Measurements from ENCODE around the gene RCOR3.

RCOR3 gene

GRCh38 chr1:211229365-211229759 lies 29.8 kb upstream of the RCOR3 start:
- ATAC-seq = no peak
- TF ChIP-seq CSDC2 (CRISPR knock-in tag; IDR thresholded peaks at IDR 0.05) = no peak

GRCh38 chr1:211231873-211232272 lies 27.3 kb upstream of the RCOR3 start:
- no peak for TF ChIP-seq PPARA (CRISPR knock-in tag; IDR thresholded peaks at IDR 0.05; ENCODE audit: borderline replicate concordance)
- no peak for TF ChIP-seq ZNF565 (CRISPR knock-in tag; conservative IDR thresholded peaks at IDR 0.05; ENCODE audit: low read depth)
- TF ChIP-seq CSDC2 (CRISPR knock-in tag; IDR thresholded peaks at IDR 0.05) = no peak
- TF ChIP-seq ZFP3 (CRISPR knock-in tag; IDR thresholded peaks at IDR 0.05) = no peak
- TF ChIP-seq CSRNP3 (CRISPR knock-in tag; IDR thresholded peaks at IDR 0.05) = no peak
- no peak for TF ChIP-seq ZFP30 (CRISPR knock-in tag; IDR thresholded peaks at IDR 0.05)
- no peak for TF ChIP-seq ESRRG (CRISPR knock-in tag; IDR thresholded peaks at IDR 0.05)
- no peak for TF ChIP-seq CREB5 (CRISPR knock-in tag; IDR thresholded peaks at IDR 0.05; ENCODE audit: low read depth)
- no peak for TF ChIP-seq ISL1 (CRISPR knock-in tag; IDR thresholded peaks at IDR 0.05)
- no peak for TF ChIP-seq SNAI2 (CRISPR knock-in tag; IDR thresholded peaks at IDR 0.05)
- no peak for TF ChIP-seq ZC3H10 (CRISPR knock-in tag; IDR thresholded peaks at IDR 0.05)
- TF ChIP-seq ZNF8 (CRISPR knock-in tag; IDR thresholded peaks at IDR 0.05) = no peak
- no peak for TF ChIP-seq RARB (CRISPR knock-in tag; IDR thresholded peaks at IDR 0.05)
- TF ChIP-seq TSHZ2 (CRISPR knock-in tag; IDR thresholded peaks at IDR 0.05) = no peak
- TF ChIP-seq TOX (CRISPR knock-in tag; IDR thresholded peaks at IDR 0.05; ENCODE audit: borderline replicate concordance) = no peak
- TF ChIP-seq GLIS3 (CRISPR knock-in tag; IDR thresholded peaks at IDR 0.05) = no peak
- TF ChIP-seq OSR1 (CRISPR knock-in tag; IDR thresholded peaks at IDR 0.05) = no peak
- no peak for TF ChIP-seq PATZ1 (CRISPR knock-in tag; IDR thresholded peaks at IDR 0.05; ENCODE audit: borderline replicate concordance)
- TF ChIP-seq POU6F1 (CRISPR knock-in tag; IDR thresholded peaks at IDR 0.05; ENCODE audit: borderline replicate concordance, low read depth) = no peak

GRCh38 chr1:211236633-211237320 lies 22.4 kb upstream of the RCOR3 start:
- ATAC-seq = no peak
- no peak for TF ChIP-seq ARNTL (CRISPR knock-in tag; IDR thresholded peaks at IDR 0.05; ENCODE audit: borderline replicate concordance, low read depth)
- no peak for TF ChIP-seq ESRRG (CRISPR knock-in tag; IDR thresholded peaks at IDR 0.05)
- no peak for TF ChIP-seq ISL1 (CRISPR knock-in tag; IDR thresholded peaks at IDR 0.05)
- TF ChIP-seq BACH2 (CRISPR knock-in tag; IDR thresholded peaks at IDR 0.05; ENCODE audit: borderline replicate concordance) = no peak
- TF ChIP-seq CSDC2 (CRISPR knock-in tag; IDR thresholded peaks at IDR 0.05) = no peak
- no peak for TF ChIP-seq POU6F1 (CRISPR knock-in tag; IDR thresholded peaks at IDR 0.05; ENCODE audit: borderline replicate concordance, low read depth)
- TF ChIP-seq SNAI2 (CRISPR knock-in tag; IDR thresholded peaks at IDR 0.05) = no peak
- no peak for TF ChIP-seq CSRNP3 (CRISPR knock-in tag; IDR thresholded peaks at IDR 0.05)
- TF ChIP-seq TOX (CRISPR knock-in tag; IDR thresholded peaks at IDR 0.05; ENCODE audit: borderline replicate concordance) = no peak
- no peak for TF ChIP-seq ZFP30 (CRISPR knock-in tag; IDR thresholded peaks at IDR 0.05)
- no peak for TF ChIP-seq TSHZ2 (CRISPR knock-in tag; IDR thresholded peaks at IDR 0.05)

More at GRCh38 chr1:211231873-211232272, 27.3 kb upstream of the RCOR3 start:
- no peak for ATAC-seq

Data from SK-N-SH treated with all-trans-retinoic acid at 6 μM for 48 hours (cell line).